ENCODE data around the gene PLS3. TPM values are rescaled to one million over a fixed set of nuclear protein-coding genes. Genes with fewer than 3 reads are reported as not detected.

The PLS3 gene
- total and polyA plus RNA-seq, 2 donors (not counting 3 experiments of a cell fraction or from before 2014, with no cell fraction given) = 120 to 329 TPM

- Histone ChIP-seq H3K27me3 (ENCODE audit: control insufficient read depth in 2 of 2, insufficient read depth in 2 of 2, low read length in 2 of 2) (no peaks in the 10 kb centered on the region), H2AFZ (ENCODE audit: low read depth, low read length) (no peak overlapping the region), H3K4me1 (ENCODE audit: control insufficient read depth, extremely low read depth, insufficient read depth, low read length) (no peaks in the 10 kb centered on the region), H3K79me2 (ENCODE audit: control insufficient read depth, insufficient read depth, low read length) (no peaks in the 10 kb centered on the region), H3K9me3 (replicated peaks; ENCODE audit: control insufficient read depth, insufficient read depth, low read length) (no peaks in the 10 kb centered on the region), H3K4me2 (ENCODE audit: insufficient read depth, low read length) (no peak overlapping the region), H3K9me1 (replicated peaks; ENCODE audit: control insufficient read depth, extremely low read depth, insufficient read depth, low read length) (no peaks in the 10 kb centered on the region), H4K20me1 (replicated peaks; ENCODE audit: control insufficient read depth, extremely low read depth, insufficient read depth, low read length) (no peaks in the 10 kb centered on the region), H3K27ac (ENCODE audit: insufficient read depth, low read depth, low read length) (no peak overlapping the region), H3K36me3 (ENCODE audit: control insufficient read depth in 2 of 2, extremely low read depth in 1 of 2, insufficient read depth in 2 of 2, low read length in 2 of 2) (no peaks in the 10 kb centered on the region), H3K9ac (replicated peaks; ENCODE audit: extremely low read depth, insufficient read depth, low read length) (no peak overlapping the region), H3K4me3 (replicated peaks in 1 of 3; ENCODE audit: insufficient read depth in 1 of 3, low read depth in 1 of 3, low read length in 3 of 3) (no peak overlapping the region)
- no TSS peak for BruUV-seq (replicated peaks)
- dilution Hi-C loops (cut with MboI; ENCODE audit: extremely low pct_ligation_motif_present, low sequenced_read_pairs) (no loop called here), intact Hi-C loops (cut with micrococcal nuclease) (no loop called here)
- DNase-seq (ENCODE audit: low read depth, low spot score) = no peak
- FAIRE-seq = no peak
- POLR2A ChIA-PET = no interaction called here
- TF ChIP-seq POLR2AphosphoS5 (IDR thresholded peaks at IDR 0.05; ENCODE audit: insufficient read depth, low read depth, low read length) = no peak
- no peak for TF ChIP-seq MAX (IDR thresholded peaks at IDR 0.05; ENCODE audit: insufficient read depth, insufficient read length)
- no peak for TF ChIP-seq JUN (IDR thresholded peaks at IDR 0.05; ENCODE audit: borderline replicate concordance, insufficient read depth, insufficient read length, low read depth)
- CTCF ChIA-PET = no interaction called here
Observed at GRCh38 chrX:115696939-115697338, 136.0 kb downstream of the PLS3 start.

GRCh38 chrX:115697806-115698205 is 136.8 kb downstream of the PLS3 start:
- dilution Hi-C loops (cut with MboI; ENCODE audit: extremely low pct_ligation_motif_present, low sequenced_read_pairs) = no loop called here
- Histone ChIP-seq H3K9me1 (replicated peaks; ENCODE audit: control insufficient read depth, extremely low read depth, insufficient read depth, low read length) (no peaks in the 10 kb centered on the region), H3K4me1 (ENCODE audit: control insufficient read depth, extremely low read depth, insufficient read depth, low read length) (no peaks in the 10 kb centered on the region), H3K9ac (replicated peaks; ENCODE audit: extremely low read depth, insufficient read depth, low read length) (no peak overlapping the region), H3K9me3 (replicated peaks; ENCODE audit: control insufficient read depth, insufficient read depth, low read length) (no peaks in the 10 kb centered on the region), H3K27me3 (ENCODE audit: control insufficient read depth in 2 of 2, insufficient read depth in 2 of 2, low read length in 2 of 2) (no peaks in the 10 kb centered on the region), H3K4me2 (ENCODE audit: insufficient read depth, low read length) (no peak overlapping the region), H3K4me3 (replicated peaks in 1 of 3; ENCODE audit: insufficient read depth in 1 of 3, low read depth in 1 of 3, low read length in 3 of 3) (no peak overlapping the region), H3K27ac (ENCODE audit: insufficient read depth, low read depth, low read length) (no peak overlapping the region), H4K20me1 (replicated peaks; ENCODE audit: control insufficient read depth, extremely low read depth, insufficient read depth, low read length) (no peaks in the 10 kb centered on the region), H2AFZ (ENCODE audit: low read depth, low read length) (no peak overlapping the region), H3K79me2 (ENCODE audit: control insufficient read depth, insufficient read depth, low read length) (no peaks in the 10 kb centered on the region), H3K36me3 (ENCODE audit: control insufficient read depth in 2 of 2, extremely low read depth in 1 of 2, insufficient read depth in 2 of 2, low read length in 2 of 2) (no peaks in the 10 kb centered on the region)
- FAIRE-seq (no peak), DNase-seq (ENCODE audit: low read depth, low spot score) (no peak)
- CTCF ChIA-PET = no interaction called here
- no TSS peak for BruUV-seq (replicated peaks)
- TF ChIP-seq MYC (IDR thresholded peaks at IDR 0.05; ENCODE audit: low read depth, low read length) = no peak
- TF ChIP-seq POLR2AphosphoS5 (IDR thresholded peaks at IDR 0.05; ENCODE audit: insufficient read depth, low read depth, low read length) = no peak
- TF ChIP-seq JUN (IDR thresholded peaks at IDR 0.05; ENCODE audit: borderline replicate concordance, insufficient read depth, insufficient read length, low read depth) = no peak
- TF ChIP-seq GATA2 (IDR thresholded peaks at IDR 0.05; ENCODE audit: insufficient read depth, insufficient read length, low read depth, low read length) = no peak
- no peak for TF ChIP-seq CTCF (IDR thresholded peaks at IDR 0.05; ENCODE audit: extremely low read depth in 1 of 2, insufficient read depth in 1 of 2, low read depth in 1 of 2, low read length in 2 of 2)
- TF ChIP-seq FOS (IDR thresholded peaks at IDR 0.05; ENCODE audit: borderline replicate concordance, insufficient read depth, low read length) = no peak
- no peak for TF ChIP-seq POLR2A (IDR thresholded peaks at IDR 0.05; ENCODE audit: low read depth, low read length)
- no peak for TF ChIP-seq MAX (IDR thresholded peaks at IDR 0.05; ENCODE audit: insufficient read depth, insufficient read length)
- no peak for TF ChIP-seq EZH2 (IDR thresholded peaks at IDR 0.05; ENCODE audit: borderline replicate concordance, low read depth, low read length, severe bottlenecking)
- intact Hi-C loops (cut with micrococcal nuclease) = no loop called here
- POLR2A ChIA-PET = no interaction called here
